Measurements from ENCODE around the gene NR1D2.

DNA sequence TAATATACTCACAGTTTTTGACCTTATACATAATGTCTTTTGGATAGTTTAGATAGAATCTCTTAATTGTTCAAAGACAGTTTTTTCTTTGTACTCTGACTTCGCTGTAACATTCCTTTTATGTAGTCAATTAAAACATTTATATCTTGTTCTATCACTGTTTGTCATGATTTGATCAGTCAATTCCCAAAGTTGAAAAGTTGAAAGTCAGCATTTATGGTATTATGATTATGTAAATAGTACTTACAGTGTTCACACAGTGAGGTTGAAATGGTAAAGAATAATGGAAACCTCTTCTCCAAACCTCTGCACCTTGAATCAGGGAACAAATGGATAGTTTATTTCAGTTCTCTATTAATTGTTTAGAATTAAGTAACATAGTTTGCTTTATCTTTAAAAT, 26.6 kb downstream of the NR1D2 start:
- TF ChIP-seq, protein P1, sequence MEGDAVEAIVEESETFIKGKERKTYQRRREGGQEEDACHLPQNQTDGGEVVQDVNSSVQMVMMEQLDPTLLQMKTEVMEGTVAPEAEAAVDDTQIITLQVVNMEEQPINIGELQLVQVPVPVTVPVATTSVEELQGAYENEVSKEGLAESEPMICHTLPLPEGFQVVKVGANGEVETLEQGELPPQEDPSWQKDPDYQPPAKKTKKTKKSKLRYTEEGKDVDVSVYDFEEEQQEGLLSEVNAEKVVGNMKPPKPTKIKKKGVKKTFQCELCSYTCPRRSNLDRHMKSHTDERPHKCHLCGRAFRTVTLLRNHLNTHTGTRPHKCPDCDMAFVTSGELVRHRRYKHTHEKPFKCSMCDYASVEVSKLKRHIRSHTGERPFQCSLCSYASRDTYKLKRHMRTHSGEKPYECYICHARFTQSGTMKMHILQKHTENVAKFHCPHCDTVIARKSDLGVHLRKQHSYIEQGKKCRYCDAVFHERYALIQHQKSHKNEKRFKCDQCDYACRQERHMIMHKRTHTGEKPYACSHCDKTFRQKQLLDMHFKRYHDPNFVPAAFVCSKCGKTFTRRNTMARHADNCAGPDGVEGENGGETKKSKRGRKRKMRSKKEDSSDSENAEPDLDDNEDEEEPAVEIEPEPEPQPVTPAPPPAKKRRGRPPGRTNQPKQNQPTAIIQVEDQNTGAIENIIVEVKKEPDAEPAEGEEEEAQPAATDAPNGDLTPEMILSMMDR (IDR thresholded peaks at IDR 0.05) = no peak
- no peak for TF ChIP-seq POLR2A (IDR thresholded peaks at IDR 0.05)
